HepG2 (cell line): Measurements from ENCODE around the gene H3-3A.

Experiments used
- ATF7 ChIP-seq, 2 experiments: fragments of 450-650 bp in 1 of 2; sonication (generic) in 1 of 2; formaldehyde crosslinking in 1 of 2; IDR thresholded peaks; 2 replicates each; pipeline versions ENCODE4 v1.4.0 to v1.6.1; 2016 to 2020; ENCODE audit warnings: antibody characterized with exemption in 1 of 2, mild to moderate bottlenecking in 1 of 2, missing genetic modification reagents in 1 of 2
- CHCHD3 ChIP-seq: sonication (generic); formaldehyde crosslinking; IDR thresholded peaks from 2 replicates; pipeline ENCODE4 v1.8.0; 2022; ENCODE audit warnings: mild to moderate bottlenecking, missing genetic modification reagents, moderate library complexity
- IRF2 ChIP-seq: IDR thresholded peaks from 2 replicates; pipeline ENCODE4 v1.6.1; 2018; ENCODE audit warnings: missing genetic modification reagents, missing compliant biosample characterization
- MBNL3 ChIP-seq: fragments of 250-450 bp; sonication (Bioruptor Pico); conservative IDR thresholded peaks from 2 replicates; pipeline ENCODE4 v1.8.0; 2022; ENCODE audit warnings: mild to moderate bottlenecking, inconsistent platforms
- POLR2G ChIP-seq: fragments of 200-400 bp; formaldehyde crosslinking; IDR thresholded peaks from 2 replicates; pipeline ENCODE4 v1.6.1; 2018; ENCODE audit warnings: mild to moderate bottlenecking, low read depth, low read length, moderate library complexity
- RARA ChIP-seq: IDR thresholded peaks from 2 replicates; pipeline ENCODE4 v1.6.1; 2016; ENCODE audit warnings: missing genetic modification reagents, missing compliant biosample characterization
- ZNF281 ChIP-seq: sonication (generic); formaldehyde crosslinking; IDR thresholded peaks from 2 replicates; pipeline ENCODE4 v1.4.0; 2020; ENCODE audit warnings: missing genetic modification reagents, borderline replicate concordance

- no peak for TF ChIP-seq ATF7 (IDR thresholded peaks at IDR 0.05)
- TF ChIP-seq ATF7 (CRISPR knock-in tag; IDR thresholded peaks at IDR 0.05), result no peak
- TF ChIP-seq RARA (CRISPR knock-in tag), result no peak
- no peak for TF ChIP-seq MBNL3 (CRISPR knock-in tag)
- TF ChIP-seq IRF2, result no peak
- no peak for TF ChIP-seq ZNF281 (CRISPR knock-in tag)
- no peak; the same call in 1 of the 2 replicates for TF ChIP-seq POLR2G
- no peak for TF ChIP-seq CHCHD3
These were observed 11.5 kb downstream of the H3-3A start for GRCh38 chr1:226074046-226074445.
